K562 (cell line): ENCODE measurements around the gene SHC1. TPM values are rescaled to one million over a fixed set of nuclear protein-coding genes. Genes with fewer than 3 reads are reported as not detected.

Source experiments
- CBX5 ChIP-seq: IDR thresholded peaks from 2 replicates; pipeline ENCODE4 v1.6.1; 2014; ENCODE audit warnings: low read depth, borderline replicate concordance
- CHD1 ChIP-seq: fragments of 200-600 bp; sonication (generic); IDR thresholded peaks from one replicate; pipeline ENCODE4 v1.6.1; 2012; ENCODE audit warnings: mild to moderate bottlenecking, moderate library complexity, low read length, inconsistent platforms
- FOXJ2 ChIP-seq: fragments of 200-800 bp; sonication (Bioruptor generic); IDR thresholded peaks from 2 replicates; pipeline ENCODE4 v1.6.1; 2016; ENCODE audit warnings: missing genetic modification characterization, missing compliant biosample characterization
- GATA2 ChIP-seq: sonication (generic); formaldehyde crosslinking; IDR thresholded peaks from 2 replicates; pipeline ENCODE4 v1.4.0; 2020; ENCODE audit warnings: mild to moderate bottlenecking, missing genetic modification reagents
- HBP1 ChIP-seq: fragments of 450-650 bp; formaldehyde crosslinking; IDR thresholded peaks from 2 replicates; pipeline ENCODE4 v1.4.0; 2022; ENCODE audit warnings: missing genetic modification characterization
- NR3C1 ChIP-seq: sonication (generic); formaldehyde crosslinking; IDR thresholded peaks from 2 replicates; pipeline ENCODE4 v1.8.1; 2022; ENCODE audit warnings: missing genetic modification reagents
- PHF20 ChIP-seq: fragments of 450-650 bp; IDR thresholded peaks from 2 replicates; pipeline ENCODE4 v1.6.1; 2018; ENCODE audit not compliant: partially characterized antibody
- PREB ChIP-seq: sonication (generic); formaldehyde crosslinking; IDR thresholded peaks from 2 replicates; pipeline ENCODE4 v1.8.1; 2023; ENCODE audit warnings: mild to moderate bottlenecking, missing genetic modification reagents
- SAFB ChIP-seq: fragments of 200-400 bp; formaldehyde crosslinking; IDR thresholded peaks from 2 replicates; pipeline ENCODE4 v1.6.1; 2017; ENCODE audit warnings: low read depth, low read length, borderline replicate concordance
- TCF7L2 ChIP-seq: fragments of 150-350 bp; IDR thresholded peaks from 2 replicates; pipeline ENCODE4 v1.6.1; 2016; ENCODE audit warnings: low read depth, mild to moderate bottlenecking, low read length, moderate library complexity
- ZBTB26 ChIP-seq: fragments of 450-650 bp; formaldehyde crosslinking; IDR thresholded peaks from 2 replicates; pipeline ENCODE4 v1.4.0; 2022; ENCODE audit warnings: missing genetic modification characterization
- ZNF175 ChIP-seq: fragments of 200-800 bp; sonication (Bioruptor generic); IDR thresholded peaks from 2 replicates; pipeline ENCODE4 v1.6.1; 2016; ENCODE audit warnings: low read depth, mild to moderate bottlenecking, missing genetic modification characterization, missing compliant biosample characterization
- ZNF444 ChIP-seq: fragments of 250-450 bp; sonication (Bioruptor Pico); IDR thresholded peaks from 2 replicates; pipeline ENCODE4 v1.4.0; 2020; ENCODE audit warnings: mild to moderate bottlenecking, moderate library complexity
- ZNF696 ChIP-seq: fragments of 250-450 bp; sonication (Bioruptor Pico); conservative IDR thresholded peaks from 2 replicates; pipeline ENCODE4 v1.4.0; 2020; ENCODE audit warnings: mild to moderate bottlenecking, moderate library complexity
- polyA plus RNA-seq, 8 experiments: library from polyadenylated mRNA; depleted of rRNA in 4 of 8; stranded (reverse) in 5 of 8; unstranded in 3 of 8; fragments of >200 nt; fragmentation: Nextera tagmentation in 2 of 8; fragmentation: Illumina TruSeq in 1 of 8; extraction: Ambion mirVana in 2 of 8; extraction: Trizol in 1 of 8; gene quantifications; 2 replicates each; pipeline versions ENCODE4 v1.2.1 to v1.2.3, GENCODE V29; 2011 to 2014; ENCODE audit warnings: inconsistent platforms in 1 of 8, missing spikeins in 1 of 8
- total RNA-seq, 7 experiments: library from RNA; depleted of rRNA in 6 of 7; stranded (reverse); fragments of >200 nt in 6 of 7; fragmentation: Illumina TruSeq in 2 of 7; extraction: Trizol in 2 of 7; gene quantifications; 2 replicates each; pipeline versions ENCODE4 v1.2.1 to v1.2.3, GENCODE V29; 2011 to 2021; ENCODE audit warnings: low replicate concordance in 1 of 7
- TF ChIP-seq, protein P1 (sequence below), 2 experiments: IDR thresholded peaks; 2 replicates each; pipeline ENCODE4 v1.6.1; 2011; ENCODE audit warnings: borderline replicate concordance in 1 of 2, control low read depth in 1 of 2, low read depth in 1 of 2, low read length in 1 of 2, mild to moderate bottlenecking in 1 of 2, mixed read lengths in 1 of 2, moderate library complexity in 1 of 2; ENCODE audit not compliant: insufficient read depth in 1 of 2, insufficient read length in 1 of 2, poor library complexity in 1 of 2, severe bottlenecking in 1 of 2; ENCODE audit errors: extremely low read depth in 1 of 2
- TF ChIP-seq, protein P2 (sequence below): sonication (generic); formaldehyde crosslinking; IDR thresholded peaks from 2 replicates; pipeline ENCODE4 v1.8.0; 2022; ENCODE audit warnings: mild to moderate bottlenecking, missing genetic modification reagents
- TF ChIP-seq, protein P3 (sequence below): sonication (generic); formaldehyde crosslinking; IDR thresholded peaks from 2 replicates; pipeline ENCODE4 v1.8.0; 2022; ENCODE audit warnings: missing genetic modification reagents, mild to moderate bottlenecking, moderate library complexity, borderline replicate concordance

The SHC1 gene
- total and polyA plus RNA-seq, 9 of the 15 experiments (the other 6 are each of a cell fraction or from before 2014, with no cell fraction given) = 4.1 to 113 (median 51.9) TPM

GRCh38 chr1:154974808-154975408 lies 4.4 kb upstream of the SHC1 start (continued):
- TF ChIP-seq PREB (CRISPR knock-in tag) = 0 out of 2 replicates have a peak, but pooled peaks have one; percentile 59
- TF ChIP-seq CHD1 = peak; percentile 79
- no peak for TF ChIP-seq ZNF175 (CRISPR knock-in tag)
- TF ChIP-seq PHF20 = no peak
- peak; percentile 46 for TF ChIP-seq ZBTB26 (CRISPR knock-in tag)
- TF ChIP-seq CBX5 = no peak
- TF ChIP-seq ZNF444 (CRISPR knock-in tag) = 0 out of 2 replicates have a peak, but pooled peaks have one; percentile 57
- no peak for TF ChIP-seq FOXJ2 (tag)
- TF ChIP-seq ZNF696 = no peak
- 0 out of 2 replicates have a peak, but pooled peaks have one; percentile 5 for TF ChIP-seq HBP1 (CRISPR knock-in tag)
- TF ChIP-seq, protein P1, sequence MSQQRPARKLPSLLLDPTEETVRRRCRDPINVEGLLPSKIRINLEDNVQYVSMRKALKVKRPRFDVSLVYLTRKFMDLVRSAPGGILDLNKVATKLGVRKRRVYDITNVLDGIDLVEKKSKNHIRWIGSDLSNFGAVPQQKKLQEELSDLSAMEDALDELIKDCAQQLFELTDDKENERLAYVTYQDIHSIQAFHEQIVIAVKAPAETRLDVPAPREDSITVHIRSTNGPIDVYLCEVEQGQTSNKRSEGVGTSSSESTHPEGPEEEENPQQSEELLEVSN (IDR thresholded peaks at IDR 0.05; ENCODE audit: borderline replicate concordance in 1 of 2, extremely low read depth in 1 of 2, insufficient read depth in 1 of 2, insufficient read length in 1 of 2, low read depth in 1 of 2, low read length in 1 of 2, poor library complexity in 1 of 2, severe bottlenecking in 1 of 2) = peak; percentile 10 to 79
- no peak for TF ChIP-seq TCF7L2
- TF ChIP-seq GATA2 (CRISPR knock-in tag) = no peak
- TF ChIP-seq, protein P2, sequence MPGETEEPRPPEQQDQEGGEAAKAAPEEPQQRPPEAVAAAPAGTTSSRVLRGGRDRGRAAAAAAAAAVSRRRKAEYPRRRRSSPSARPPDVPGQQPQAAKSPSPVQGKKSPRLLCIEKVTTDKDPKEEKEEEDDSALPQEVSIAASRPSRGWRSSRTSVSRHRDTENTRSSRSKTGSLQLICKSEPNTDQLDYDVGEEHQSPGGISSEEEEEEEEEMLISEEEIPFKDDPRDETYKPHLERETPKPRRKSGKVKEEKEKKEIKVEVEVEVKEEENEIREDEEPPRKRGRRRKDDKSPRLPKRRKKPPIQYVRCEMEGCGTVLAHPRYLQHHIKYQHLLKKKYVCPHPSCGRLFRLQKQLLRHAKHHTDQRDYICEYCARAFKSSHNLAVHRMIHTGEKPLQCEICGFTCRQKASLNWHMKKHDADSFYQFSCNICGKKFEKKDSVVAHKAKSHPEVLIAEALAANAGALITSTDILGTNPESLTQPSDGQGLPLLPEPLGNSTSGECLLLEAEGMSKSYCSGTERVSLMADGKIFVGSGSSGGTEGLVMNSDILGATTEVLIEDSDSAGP (CRISPR knock-in tag) = no peak
- TF ChIP-seq, protein P3, sequence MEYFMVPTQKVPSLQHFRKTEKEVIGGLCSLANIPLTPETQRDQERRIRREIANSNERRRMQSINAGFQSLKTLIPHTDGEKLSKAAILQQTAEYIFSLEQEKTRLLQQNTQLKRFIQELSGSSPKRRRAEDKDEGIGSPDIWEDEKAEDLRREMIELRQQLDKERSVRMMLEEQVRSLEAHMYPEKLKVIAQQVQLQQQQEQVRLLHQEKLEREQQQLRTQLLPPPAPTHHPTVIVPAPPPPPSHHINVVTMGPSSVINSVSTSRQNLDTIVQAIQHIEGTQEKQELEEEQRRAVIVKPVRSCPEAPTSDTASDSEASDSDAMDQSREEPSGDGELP (CRISPR knock-in tag) = peak; percentile 11; the same call in 1 of the 2 replicates
- TF ChIP-seq SAFB = no peak
- TF ChIP-seq NR3C1 = no peak
